Measurements from ENCODE around the gene ZNF212. TPM values are rescaled to one million over a fixed set of nuclear protein-coding genes. Genes with fewer than 3 reads are reported as not detected.

Gene ZNF212
- polyA plus RNA-seq, 1 of the 3 experiments (the other 2 are of a cell fraction): 11.5 TPM

DNA sequence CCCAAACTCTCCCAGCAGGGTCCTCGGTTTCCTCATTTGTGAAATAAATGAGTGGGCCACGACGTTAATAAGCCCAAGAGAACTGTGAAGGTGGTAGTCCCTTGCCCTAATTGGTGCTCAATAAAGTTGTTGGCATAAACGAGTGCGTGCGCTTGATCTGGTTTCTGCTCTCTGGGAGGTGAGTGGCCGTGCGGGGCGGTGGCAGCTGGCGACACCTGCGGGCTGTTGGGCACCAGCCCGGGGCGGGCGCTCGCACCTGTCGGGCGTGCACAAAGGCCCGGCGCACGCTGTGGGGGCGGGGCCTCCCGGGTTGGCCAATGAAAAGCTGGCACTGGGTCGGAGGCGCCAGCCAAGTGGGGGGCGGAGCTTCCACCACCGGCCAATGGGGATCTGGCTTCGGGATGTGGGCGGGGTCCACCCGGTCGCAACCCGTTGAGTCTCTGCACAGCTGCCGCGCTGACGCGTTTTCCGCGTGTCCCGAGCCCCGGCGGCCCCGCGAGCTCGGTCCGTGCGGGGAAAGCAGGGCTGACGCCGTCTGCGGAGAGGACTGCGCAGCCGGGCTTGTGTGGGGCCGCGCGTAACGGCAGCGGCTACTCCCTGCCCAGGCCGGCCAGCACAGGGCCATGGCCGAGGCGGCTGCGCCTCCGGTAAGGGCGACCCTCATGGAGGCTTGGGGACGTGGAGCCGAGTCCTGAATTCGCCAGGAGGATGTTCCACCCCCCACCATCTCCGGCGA lies 45.6 kb downstream of the ZNF212 start:
- Histone ChIP-seq H3K36me3 (replicated peaks in 1 of 2; ENCODE audit: control insufficient read depth in 1 of 2, insufficient read depth in 2 of 2, low read length in 1 of 2) (peaks cover 0 to 12% of the 10 kb centered on the region in 2 experiments), H2AFZ (ENCODE audit: low read depth) (peak overlapping the region; percentile 86), H3K27ac (ENCODE audit: low read depth in 2 of 2, low read length in 1 of 2) (no peak overlapping the region), H3K9ac (peak overlapping the region; percentile 54), H4K20me1 (ENCODE audit: insufficient read depth) (no peaks in the 10 kb centered on the region), H3K79me2 (ENCODE audit: insufficient read depth) (no peaks in the 10 kb centered on the region), H3K4me1 (ENCODE audit: control insufficient read depth in 1 of 2, insufficient read depth in 2 of 2, low read depth in 1 of 2, low read length in 1 of 2) (peaks cover 0 to 16% of the 10 kb centered on the region in 2 experiments; a peak in 1 of 4 replicates), H3K9me3 (no peaks in the 10 kb centered on the region), H3K4me2 (peak overlapping the region; percentile 94), H3F3A (replicated peaks; ENCODE audit: insufficient read depth) (no peaks in the 10 kb centered on the region), H3K4me3 (ENCODE audit: low read depth in 2 of 2, low read length in 1 of 2) (peak overlapping the region; percentile 74 to 78), H3K27me3 (ENCODE audit: insufficient read depth) (no peaks in the 10 kb centered on the region), H3K9me2 (no peaks in the 10 kb centered on the region)
- TF ChIP-seq NRF1 (IDR thresholded peaks at IDR 0.05; ENCODE audit: low read depth, low read length) (peak; percentile 47), YY1 (IDR thresholded peaks at IDR 0.05; ENCODE audit: low read depth) (no peak), RFX5 (IDR thresholded peaks at IDR 0.05; ENCODE audit: low read length) (0 out of 2 replicates have a peak, but pooled peaks have one; percentile 43), TAF1 (IDR thresholded peaks at IDR 0.05; ENCODE audit: borderline replicate concordance, low read depth, low read length) (no peak), MXI1 (IDR thresholded peaks at IDR 0.05; ENCODE audit: low read depth, low read length) (peak; percentile 55), SIN3A (IDR thresholded peaks at IDR 0.05; ENCODE audit: borderline replicate concordance, low read depth, low read length) (peak; percentile 46; the same call in 1 of the 2 replicates), MAX (IDR thresholded peaks at IDR 0.05; ENCODE audit: low read depth) (peak; percentile 91), POLR2AphosphoS5 (IDR thresholded peaks at IDR 0.05; ENCODE audit: low read depth, low read length) (peak; percentile 31; the same call in 1 of the 2 replicates), NFIC (IDR thresholded peaks at IDR 0.05; ENCODE audit: borderline replicate concordance) (0 out of 2 replicates have a peak, but pooled peaks have one; percentile 11), FOXM1 (IDR thresholded peaks at IDR 0.05; ENCODE audit: low read depth) (no peak)
- TF ChIP-seq, protein P1, sequence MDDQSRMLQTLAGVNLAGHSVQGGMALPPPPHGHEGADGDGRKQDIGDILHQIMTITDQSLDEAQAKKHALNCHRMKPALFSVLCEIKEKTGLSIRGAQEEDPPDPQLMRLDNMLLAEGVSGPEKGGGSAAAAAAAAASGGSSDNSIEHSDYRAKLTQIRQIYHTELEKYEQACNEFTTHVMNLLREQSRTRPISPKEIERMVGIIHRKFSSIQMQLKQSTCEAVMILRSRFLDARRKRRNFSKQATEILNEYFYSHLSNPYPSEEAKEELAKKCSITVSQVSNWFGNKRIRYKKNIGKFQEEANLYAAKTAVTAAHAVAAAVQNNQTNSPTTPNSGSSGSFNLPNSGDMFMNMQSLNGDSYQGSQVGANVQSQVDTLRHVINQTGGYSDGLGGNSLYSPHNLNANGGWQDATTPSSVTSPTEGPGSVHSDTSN (IDR thresholded peaks at IDR 0.05): no peak; the same call in 1 of the 2 replicates
- TF ChIP-seq, protein P2, sequence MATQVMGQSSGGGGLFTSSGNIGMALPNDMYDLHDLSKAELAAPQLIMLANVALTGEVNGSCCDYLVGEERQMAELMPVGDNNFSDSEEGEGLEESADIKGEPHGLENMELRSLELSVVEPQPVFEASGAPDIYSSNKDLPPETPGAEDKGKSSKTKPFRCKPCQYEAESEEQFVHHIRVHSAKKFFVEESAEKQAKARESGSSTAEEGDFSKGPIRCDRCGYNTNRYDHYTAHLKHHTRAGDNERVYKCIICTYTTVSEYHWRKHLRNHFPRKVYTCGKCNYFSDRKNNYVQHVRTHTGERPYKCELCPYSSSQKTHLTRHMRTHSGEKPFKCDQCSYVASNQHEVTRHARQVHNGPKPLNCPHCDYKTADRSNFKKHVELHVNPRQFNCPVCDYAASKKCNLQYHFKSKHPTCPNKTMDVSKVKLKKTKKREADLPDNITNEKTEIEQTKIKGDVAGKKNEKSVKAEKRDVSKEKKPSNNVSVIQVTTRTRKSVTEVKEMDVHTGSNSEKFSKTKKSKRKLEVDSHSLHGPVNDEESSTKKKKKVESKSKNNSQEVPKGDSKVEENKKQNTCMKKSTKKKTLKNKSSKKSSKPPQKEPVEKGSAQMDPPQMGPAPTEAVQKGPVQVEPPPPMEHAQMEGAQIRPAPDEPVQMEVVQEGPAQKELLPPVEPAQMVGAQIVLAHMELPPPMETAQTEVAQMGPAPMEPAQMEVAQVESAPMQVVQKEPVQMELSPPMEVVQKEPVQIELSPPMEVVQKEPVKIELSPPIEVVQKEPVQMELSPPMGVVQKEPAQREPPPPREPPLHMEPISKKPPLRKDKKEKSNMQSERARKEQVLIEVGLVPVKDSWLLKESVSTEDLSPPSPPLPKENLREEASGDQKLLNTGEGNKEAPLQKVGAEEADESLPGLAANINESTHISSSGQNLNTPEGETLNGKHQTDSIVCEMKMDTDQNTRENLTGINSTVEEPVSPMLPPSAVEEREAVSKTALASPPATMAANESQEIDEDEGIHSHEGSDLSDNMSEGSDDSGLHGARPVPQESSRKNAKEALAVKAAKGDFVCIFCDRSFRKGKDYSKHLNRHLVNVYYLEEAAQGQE (IDR thresholded peaks at IDR 0.05; ENCODE audit: low read depth, low read length): 0 out of 2 replicates have a peak, but pooled peaks have one; percentile 10
- POLR2A ChIA-PET: interaction anchor here (1.2 to 1.8 kb wide), 3 partner anchors 10 to 211 kb away, joined by 3 to 6 read pairs (median 6); partner anchors contain the start of gene ZNF783
- DNase-seq: peak; percentile 100
- 13% methylated on average over 26 of the region's 66 CpGs for WGBS (ENCODE audit: low lambda C conversion rate)
- CTCF ChIA-PET: interaction anchor here (0.6 to 2.5 kb wide), 8 partner anchors 24 to 542 kb away, joined by 3 to 20 read pairs (median 3); partner anchors contain the start of genes ZNF398 and ZNF783

All from SK-N-SH (cell line).